Effector CD8-positive, alpha-beta T cell (primary cell): ENCODE results near the gene STK33.

Experiments used
- DNase-seq: peaks from one replicate; lab custom pipeline; 2025; lab: John Stamatoyannopoulos, UW

Gene STK33

GRCh38 chr11:8373519-8374432 lies 220.3 kb downstream of the STK33 start:
- DNase-seq = no peak

DNA sequence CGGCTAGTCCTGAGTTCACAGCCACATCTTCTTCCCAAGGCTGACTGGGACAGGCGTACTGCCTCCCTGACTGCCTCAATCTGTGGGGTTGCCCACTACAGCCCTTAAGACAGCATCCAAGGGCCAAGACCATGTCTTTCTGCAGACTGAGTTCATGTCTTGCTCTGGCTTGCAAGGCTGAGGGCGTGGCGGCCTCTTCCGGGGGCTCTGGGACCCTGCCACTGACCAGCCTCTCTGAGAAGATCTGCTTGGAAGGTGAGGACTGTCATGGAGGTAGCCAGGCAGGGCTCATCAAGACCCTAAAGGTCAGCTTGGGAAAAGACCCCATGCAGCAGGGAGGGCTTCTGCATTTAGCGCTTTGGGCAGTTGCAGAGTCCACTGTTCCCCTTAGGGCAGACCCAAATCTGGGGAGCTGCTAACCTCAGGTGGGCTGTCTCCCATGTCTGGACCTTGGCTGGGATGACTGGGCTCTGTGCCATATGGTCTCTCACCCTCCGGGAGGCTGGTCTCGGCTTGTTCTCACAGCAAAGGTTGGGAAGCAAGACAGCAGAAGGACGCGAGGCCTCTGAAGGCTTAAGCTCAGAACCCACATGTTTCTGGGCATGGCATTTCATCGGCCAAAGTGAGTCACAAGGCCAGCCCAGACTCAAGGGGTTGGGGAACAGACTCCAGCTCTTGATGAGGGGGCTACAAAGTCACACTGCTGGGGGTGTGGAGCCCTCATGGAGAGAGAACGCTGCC lies 221.2 kb downstream of the STK33 start:
- no peak for DNase-seq

- no peak for DNase-seq
Observed at GRCh38 chr11:8371516-8371884, 222.5 kb downstream of the STK33 start.

DNA sequence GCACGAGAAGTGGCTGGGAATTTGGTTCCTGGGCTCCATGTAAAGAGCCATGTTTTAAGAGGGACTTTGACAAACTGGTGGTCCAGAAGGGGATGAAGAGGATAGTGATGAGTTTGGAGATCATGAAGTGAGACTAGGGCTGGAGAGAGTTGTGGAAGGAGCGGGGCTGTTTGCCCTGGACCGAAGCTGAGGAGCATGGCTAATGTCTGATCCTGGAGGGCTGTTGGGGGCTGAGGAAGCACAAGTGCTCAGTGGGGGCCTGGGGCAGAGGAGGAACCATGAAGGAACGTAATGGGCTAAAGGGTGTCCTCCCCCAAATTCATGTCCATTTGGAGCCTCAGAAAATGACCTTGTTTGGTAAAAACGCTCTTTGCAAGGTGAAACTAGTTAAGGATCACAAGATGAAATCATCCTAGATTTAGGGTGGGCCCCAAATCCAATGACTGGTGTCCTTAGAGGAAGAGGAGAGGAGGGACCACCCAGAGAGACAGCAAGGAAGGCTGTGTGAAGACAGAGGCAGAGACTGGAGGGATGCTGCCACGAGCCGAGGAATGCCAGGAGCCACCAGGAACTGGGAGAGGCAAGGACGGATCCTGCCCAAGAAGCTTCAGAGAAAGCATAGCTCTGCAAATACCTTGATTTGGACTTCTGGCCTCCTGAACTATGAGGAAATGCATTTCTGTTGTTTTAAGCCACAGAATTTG lies 223.1 kb downstream of the STK33 start:
- DNase-seq = no peak

DNA sequence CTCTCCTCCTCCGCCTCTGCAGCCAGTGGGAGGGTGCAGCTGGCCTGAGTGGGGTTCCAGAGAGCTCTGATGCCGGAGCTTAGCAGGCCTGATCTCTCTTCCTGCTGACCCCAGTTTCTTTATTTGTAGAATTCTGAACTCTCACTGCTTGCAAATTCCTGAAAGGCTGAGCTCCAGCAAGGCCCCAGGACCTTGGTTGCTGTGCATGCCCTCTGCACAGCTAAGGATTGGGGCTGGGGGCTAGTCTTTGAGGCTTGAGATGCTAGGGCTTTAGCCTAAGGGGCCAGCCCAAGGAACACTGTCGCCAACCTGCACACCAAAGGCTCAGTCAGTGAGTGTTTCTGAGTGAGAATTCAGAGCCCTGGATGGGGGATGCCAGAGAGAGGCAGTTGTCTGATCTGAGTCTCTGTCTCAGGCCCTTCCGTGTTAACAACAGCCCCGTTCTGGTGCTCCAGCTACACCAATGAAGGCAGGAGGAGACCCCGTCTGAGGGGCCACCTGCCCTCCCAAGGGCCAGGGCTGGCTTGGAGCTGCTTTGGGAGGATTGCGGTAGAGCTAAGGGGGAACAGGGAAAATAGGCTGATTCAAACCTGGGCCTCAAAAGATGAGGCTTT lies 224.3 kb downstream of the STK33 start:
- DNase-seq = no peak

- DNase-seq = no peak
Observed at GRCh38 chr11:8368772-8369171, 225.3 kb downstream of the STK33 start.

DNA sequence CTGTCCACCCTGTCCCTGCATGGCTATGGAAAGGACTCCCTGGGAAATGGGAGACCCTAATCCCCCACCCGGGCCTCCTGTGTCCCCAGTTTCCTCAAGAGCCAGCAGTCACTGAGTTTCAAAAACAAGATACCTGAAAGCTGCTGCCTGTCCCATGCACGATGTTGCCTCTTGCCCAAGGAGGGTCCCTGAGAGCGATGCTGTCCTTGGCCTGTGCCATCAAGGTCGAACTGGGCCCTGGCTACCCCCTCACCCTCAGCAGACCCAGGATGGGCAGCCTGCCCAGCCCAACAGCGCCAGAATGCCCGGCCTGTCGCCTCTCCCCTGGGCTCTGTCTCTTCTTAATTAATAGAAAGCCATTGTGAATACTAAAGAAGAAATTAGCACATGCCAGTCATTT lies 225.8 kb downstream of the STK33 start:
- DNase-seq = no peak

- DNase-seq = no peak
Observed at GRCh38 chr11:8366316-8366715, 227.7 kb downstream of the STK33 start.

DNA sequence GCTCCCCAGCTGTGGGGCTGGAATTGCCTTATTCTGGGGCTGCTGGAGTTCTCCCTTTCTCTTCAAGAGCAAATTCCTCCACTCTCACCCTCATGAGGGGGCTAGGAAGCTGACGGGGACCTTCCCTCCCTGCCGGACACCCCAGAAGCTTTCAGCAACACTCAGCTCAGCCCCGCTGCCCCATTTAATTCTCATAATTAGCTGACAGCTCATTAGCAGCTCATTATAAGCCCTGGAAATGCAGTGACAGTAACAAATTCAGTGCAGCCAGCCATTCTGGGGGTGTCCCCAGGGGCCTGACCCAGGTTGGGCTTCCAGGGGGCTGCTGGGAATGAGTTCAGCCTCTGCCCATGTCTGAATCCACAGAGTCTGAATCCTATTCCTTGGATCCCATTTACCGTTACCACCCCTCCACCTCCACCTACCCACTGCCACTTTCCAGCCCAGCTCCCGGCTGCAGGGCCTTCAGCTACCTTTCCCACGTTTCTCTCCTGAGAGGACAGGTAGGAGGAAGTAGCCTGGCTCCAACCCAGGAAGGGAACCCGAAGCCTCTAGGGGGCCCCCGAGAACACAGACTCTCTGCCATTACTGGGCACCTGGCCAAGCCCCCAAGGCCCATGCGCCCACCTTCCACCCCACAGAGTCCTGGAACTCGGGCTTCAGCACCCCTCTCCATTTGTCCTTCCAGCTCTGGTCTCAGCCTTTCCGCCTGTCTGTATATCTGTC lies 228.6 kb downstream of the STK33 start:
- no peak for DNase-seq

GRCh38 chr11:8363921-8364320 lies 230.1 kb downstream of the STK33 start:
- no peak for DNase-seq

GRCh38 chr11:8362899-8363298 lies 231.1 kb downstream of the STK33 start:
- no peak for DNase-seq

GRCh38 chr11:8362491-8362890 lies 231.5 kb downstream of the STK33 start:
- DNase-seq = no peak

DNA sequence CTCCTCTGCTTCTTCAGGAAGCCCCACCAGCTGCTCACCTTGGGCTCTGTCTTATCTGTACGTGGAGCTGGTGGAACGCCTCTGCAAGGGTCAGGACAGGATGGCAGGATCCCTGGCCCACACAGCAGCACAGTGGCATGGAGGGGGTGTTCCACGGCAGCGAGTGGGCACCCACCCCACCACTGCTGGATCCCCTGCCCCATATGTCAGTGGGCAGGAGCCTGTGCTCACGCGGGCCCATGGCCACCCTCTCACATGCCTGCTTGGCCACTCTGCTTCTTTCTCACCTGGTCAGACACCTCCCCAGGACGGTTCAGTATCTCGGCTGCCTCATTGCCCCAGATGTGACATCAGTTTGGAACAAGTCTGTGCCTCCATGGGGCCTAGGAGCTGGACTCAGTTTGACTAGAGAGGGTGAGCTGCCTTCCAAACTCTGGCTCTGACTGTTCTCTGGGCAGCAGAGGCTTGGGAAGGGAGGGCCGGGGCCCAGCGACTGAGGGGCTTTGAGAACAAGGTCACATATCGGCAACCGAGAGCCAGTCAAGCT lies 232.3 kb downstream of the STK33 start:
- no peak for DNase-seq

- no peak for DNase-seq
Observed at GRCh38 chr11:8361206-8361605, 232.8 kb downstream of the STK33 start.

- no peak for DNase-seq
Observed at GRCh38 chr11:8360086-8360828, 233.8 kb downstream of the STK33 start.

- no peak for DNase-seq
Observed at GRCh38 chr11:8359521-8359920, 234.5 kb downstream of the STK33 start.

DNA sequence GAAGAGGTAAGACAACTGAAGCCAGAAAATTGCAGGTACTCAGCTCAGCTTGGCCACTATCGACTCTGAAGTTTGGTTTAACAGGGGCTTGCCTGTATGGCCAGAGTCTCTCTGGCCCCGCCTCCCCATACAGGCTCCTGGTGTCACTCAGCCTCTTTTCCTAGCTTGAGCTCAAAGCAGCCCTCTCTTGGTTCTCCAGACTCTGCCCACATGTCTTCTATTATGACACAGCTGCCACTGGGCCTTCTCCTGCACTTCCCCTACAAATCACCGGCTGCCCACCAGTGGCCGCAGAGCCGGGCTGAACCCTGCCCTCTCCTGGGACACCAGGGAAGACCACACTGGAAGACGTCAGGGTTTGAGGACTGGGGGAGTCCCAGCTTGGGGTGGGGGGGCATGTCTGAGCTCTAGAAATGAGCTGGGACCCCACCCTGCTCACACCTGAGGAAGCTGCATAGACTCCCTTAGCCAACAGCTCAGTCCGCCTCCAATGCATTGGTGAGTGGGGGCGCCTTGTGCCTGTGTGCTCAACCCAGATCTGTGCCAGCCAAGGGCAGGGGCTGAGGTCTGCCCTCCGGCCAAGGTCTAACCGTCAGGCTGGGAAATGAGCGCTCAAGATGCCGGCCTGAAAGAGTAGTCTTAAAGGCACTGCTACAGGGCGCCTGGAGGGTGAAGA lies 236.0 kb downstream of the STK33 start:
- DNase-seq = no peak

DNA sequence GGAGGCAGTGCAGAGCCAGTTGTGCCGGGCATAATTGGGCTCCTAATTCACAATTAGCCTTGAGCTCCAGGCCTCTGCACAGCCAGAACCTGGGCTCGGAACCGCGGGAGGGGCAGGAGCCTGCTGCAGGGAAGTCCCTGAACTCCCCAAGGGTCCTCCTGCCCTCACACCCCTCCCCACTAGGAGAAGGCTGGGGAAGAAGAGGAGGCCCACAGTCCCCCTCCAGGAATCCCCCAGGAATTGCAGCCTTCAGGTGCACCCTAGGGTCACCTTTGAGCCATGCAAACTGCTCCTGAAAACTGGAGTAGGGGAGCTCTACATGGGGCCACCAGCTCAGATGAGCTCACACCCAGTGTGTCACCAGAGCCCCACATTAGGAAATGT lies 236.5 kb downstream of the STK33 start:
- no peak for DNase-seq

- DNase-seq = no peak
Observed at GRCh38 chr11:8356721-8357504, 237.1 kb downstream of the STK33 start.
